HepG2 (cell line): ENCODE results near the gene CMIP. TPM values are rescaled to one million over a fixed set of nuclear protein-coding genes. Genes with fewer than 3 reads are reported as not detected.

ENCODE experiments used
- BHLHE40 ChIP-seq: IDR thresholded peaks from 2 replicates; pipeline ENCODE4 v1.6.1; 2011; ENCODE audit warnings: low read length, improper control_type of control experiment
- ERF ChIP-seq: IDR thresholded peaks from 2 replicates; pipeline ENCODE4 v1.6.1; 2018; ENCODE audit warnings: missing biosample characterization, missing genetic modification reagents
- FOXJ3 ChIP-seq: sonication (generic); formaldehyde crosslinking; IDR thresholded peaks from 2 replicates; pipeline ENCODE4 v1.4.0; 2020; ENCODE audit warnings: missing genetic modification reagents, mild to moderate bottlenecking, borderline replicate concordance
- NONO ChIP-seq, 2 experiments: fragments of 450-650 bp in 1 of 2; sonication (generic) in 1 of 2; formaldehyde crosslinking in 1 of 2; IDR thresholded peaks in 1 of 2; conservative IDR thresholded peaks in 1 of 2; 2 replicates each; pipeline versions ENCODE4 v1.6.1 to v1.8.0; 2017 to 2022; ENCODE audit warnings: mild to moderate bottlenecking in 1 of 2, missing genetic modification reagents in 1 of 2, moderate library complexity in 1 of 2
- PHF8 ChIP-seq: sonication (generic); formaldehyde crosslinking; IDR thresholded peaks from 2 replicates; pipeline ENCODE4 v1.5.0; 2020; ENCODE audit warnings: missing genetic modification reagents
- RBM39 ChIP-seq: fragments of 200-400 bp; formaldehyde crosslinking; IDR thresholded peaks from one replicate; pipeline ENCODE4 v1.6.1; 2018; ENCODE audit warnings: antibody characterized with exemption, mild to moderate bottlenecking, low read depth, low read length; ENCODE audit not compliant: poor library complexity, severe bottlenecking
- SMYD3 ChIP-seq: sonication (generic); formaldehyde crosslinking; IDR thresholded peaks from 2 replicates; pipeline ENCODE4 v1.8.1; 2023; ENCODE audit warnings: mild to moderate bottlenecking, missing genetic modification reagents
- ZNF678 ChIP-seq: sonication (generic); formaldehyde crosslinking; IDR thresholded peaks from 2 replicates; pipeline ENCODE4 v1.4.0; 2020; ENCODE audit warnings: mild to moderate bottlenecking, missing genetic modification reagents
- ZNF83 ChIP-seq: sonication (generic); formaldehyde crosslinking; IDR thresholded peaks from 2 replicates; pipeline ENCODE4 v1.4.0; 2020; ENCODE audit warnings: missing genetic modification reagents, mild to moderate bottlenecking, borderline replicate concordance
- polyA plus RNA-seq, 8 experiments: library from polyadenylated mRNA; depleted of rRNA in 3 of 8; stranded (reverse) in 7 of 8; unstranded in 1 of 8; fragments of >200 nt; fragmentation: Illumina TruSeq in 4 of 8; extraction: Trizol in 4 of 8; gene quantifications; 2 replicates each; pipeline versions ENCODE4 v1.2.1 to v1.2.3, GENCODE V29; 2011 to 2016; ENCODE audit warnings: low read depth in 4 of 8, missing spikeins in 1 of 8, mixed read lengths in 1 of 8; ENCODE audit not compliant: insufficient read depth in 1 of 8
- total RNA-seq, 5 experiments: library from RNA; depleted of rRNA; stranded (reverse); fragments of >200 nt; fragmentation: Illumina TruSeq; extraction: Trizol; gene quantifications; 2 replicates each; pipeline ENCODE4 v1.2.3, GENCODE V29; 2016; ENCODE audit warnings: low read depth in 1 of 5
- TF ChIP-seq, protein P1 (sequence below): sonication (generic); formaldehyde crosslinking; IDR thresholded peaks from 2 replicates; pipeline ENCODE4 v1.8.1; 2022; ENCODE audit warnings: low read depth, mild to moderate bottlenecking, missing genetic modification reagents
- TF ChIP-seq, protein P2 (sequence below): sonication (generic); formaldehyde crosslinking; IDR thresholded peaks from 2 replicates; pipeline ENCODE4 v1.4.0; 2020; ENCODE audit warnings: mild to moderate bottlenecking, missing genetic modification reagents
- TF ChIP-seq, protein P3 (sequence below): sonication (generic); formaldehyde crosslinking; conservative IDR thresholded peaks from 2 replicates; pipeline ENCODE4 v1.4.0; 2020; ENCODE audit warnings: missing genetic modification reagents
- TF ChIP-seq, protein P4 (sequence below): sonication (generic); formaldehyde crosslinking; IDR thresholded peaks from 2 replicates; pipeline ENCODE4 v1.5.0; 2020; ENCODE audit warnings: mild to moderate bottlenecking, missing genetic modification reagents, borderline replicate concordance
- TF ChIP-seq, protein P5 (sequence below): sonication (generic); formaldehyde crosslinking; IDR thresholded peaks from 2 replicates; pipeline ENCODE4 v1.4.0; 2020; ENCODE audit warnings: low read depth, mild to moderate bottlenecking, missing genetic modification reagents
- TF ChIP-seq, protein P6 (sequence below): sonication (generic); formaldehyde crosslinking; IDR thresholded peaks from 2 replicates; pipeline ENCODE4 v1.4.0; 2020; ENCODE audit warnings: missing genetic modification reagents

CMIP gene
- total and polyA plus RNA-seq, 2 of the 13 experiments (the other 11 are each of a cell fraction or from before 2014, with no cell fraction given), result 10.9 to 18.1 TPM

DNA sequence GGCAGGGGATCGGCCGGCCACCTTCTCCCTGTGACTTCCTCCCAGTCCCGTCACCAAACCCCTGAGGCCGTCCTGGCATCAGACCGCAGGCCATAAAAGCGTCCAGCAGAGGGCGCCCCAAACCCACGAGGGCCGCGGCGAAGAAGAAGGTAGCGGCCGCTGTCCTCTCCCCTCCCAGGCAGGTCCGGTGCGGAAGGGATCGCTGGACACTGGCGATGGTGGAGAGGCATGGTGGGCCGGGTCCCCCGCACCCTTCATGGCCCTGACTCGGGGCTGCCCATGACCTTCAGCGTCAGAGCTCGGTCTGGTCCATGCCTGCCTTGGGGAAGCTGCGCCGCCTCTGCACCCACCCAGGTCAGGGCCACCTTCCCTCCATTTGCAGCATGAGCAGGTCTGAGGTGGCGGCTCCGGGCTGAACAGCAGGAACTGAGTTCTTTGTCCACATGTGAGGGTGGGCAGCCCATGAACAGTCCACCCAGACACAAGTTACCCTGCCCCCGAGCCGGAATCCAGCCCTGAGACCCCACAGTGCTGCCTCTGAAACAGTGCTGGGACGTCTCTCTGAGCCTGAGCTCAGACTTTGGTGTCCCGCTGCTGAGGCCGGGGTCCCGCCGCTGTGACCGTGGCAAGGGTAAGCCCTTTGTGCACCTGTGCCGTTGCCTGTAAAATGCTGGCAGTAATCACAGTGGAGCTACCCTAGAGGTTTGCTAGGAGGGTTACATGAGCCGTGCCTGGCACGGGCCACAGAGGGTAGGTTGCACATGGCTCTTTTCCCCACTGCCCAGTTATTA, 40.8 kb upstream of the CMIP start (continued):
- TF ChIP-seq, protein P1, sequence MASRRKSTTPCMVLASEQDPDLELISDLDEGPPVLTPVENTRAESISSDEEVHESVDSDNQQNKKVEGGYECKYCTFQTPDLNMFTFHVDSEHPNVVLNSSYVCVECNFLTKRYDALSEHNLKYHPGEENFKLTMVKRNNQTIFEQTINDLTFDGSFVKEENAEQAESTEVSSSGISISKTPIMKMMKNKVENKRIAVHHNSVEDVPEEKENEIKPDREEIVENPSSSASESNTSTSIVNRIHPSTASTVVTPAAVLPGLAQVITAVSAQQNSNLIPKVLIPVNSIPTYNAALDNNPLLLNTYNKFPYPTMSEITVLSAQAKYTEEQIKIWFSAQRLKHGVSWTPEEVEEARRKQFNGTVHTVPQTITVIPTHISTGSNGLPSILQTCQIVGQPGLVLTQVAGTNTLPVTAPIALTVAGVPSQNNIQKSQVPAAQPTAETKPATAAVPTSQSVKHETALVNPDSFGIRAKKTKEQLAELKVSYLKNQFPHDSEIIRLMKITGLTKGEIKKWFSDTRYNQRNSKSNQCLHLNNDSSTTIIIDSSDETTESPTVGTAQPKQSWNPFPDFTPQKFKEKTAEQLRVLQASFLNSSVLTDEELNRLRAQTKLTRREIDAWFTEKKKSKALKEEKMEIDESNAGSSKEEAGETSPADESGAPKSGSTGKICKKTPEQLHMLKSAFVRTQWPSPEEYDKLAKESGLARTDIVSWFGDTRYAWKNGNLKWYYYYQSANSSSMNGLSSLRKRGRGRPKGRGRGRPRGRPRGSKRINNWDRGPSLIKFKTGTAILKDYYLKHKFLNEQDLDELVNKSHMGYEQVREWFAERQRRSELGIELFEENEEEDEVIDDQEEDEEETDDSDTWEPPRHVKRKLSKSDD (CRISPR knock-in tag), result 0 out of 2 replicates have a peak, but pooled peaks have one; percentile 23
- TF ChIP-seq, protein P2, sequence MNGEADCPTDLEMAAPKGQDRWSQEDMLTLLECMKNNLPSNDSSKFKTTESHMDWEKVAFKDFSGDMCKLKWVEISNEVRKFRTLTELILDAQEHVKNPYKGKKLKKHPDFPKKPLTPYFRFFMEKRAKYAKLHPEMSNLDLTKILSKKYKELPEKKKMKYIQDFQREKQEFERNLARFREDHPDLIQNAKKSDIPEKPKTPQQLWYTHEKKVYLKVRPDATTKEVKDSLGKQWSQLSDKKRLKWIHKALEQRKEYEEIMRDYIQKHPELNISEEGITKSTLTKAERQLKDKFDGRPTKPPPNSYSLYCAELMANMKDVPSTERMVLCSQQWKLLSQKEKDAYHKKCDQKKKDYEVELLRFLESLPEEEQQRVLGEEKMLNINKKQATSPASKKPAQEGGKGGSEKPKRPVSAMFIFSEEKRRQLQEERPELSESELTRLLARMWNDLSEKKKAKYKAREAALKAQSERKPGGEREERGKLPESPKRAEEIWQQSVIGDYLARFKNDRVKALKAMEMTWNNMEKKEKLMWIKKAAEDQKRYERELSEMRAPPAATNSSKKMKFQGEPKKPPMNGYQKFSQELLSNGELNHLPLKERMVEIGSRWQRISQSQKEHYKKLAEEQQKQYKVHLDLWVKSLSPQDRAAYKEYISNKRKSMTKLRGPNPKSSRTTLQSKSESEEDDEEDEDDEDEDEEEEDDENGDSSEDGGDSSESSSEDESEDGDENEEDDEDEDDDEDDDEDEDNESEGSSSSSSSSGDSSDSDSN (CRISPR knock-in tag), result peak; percentile 94
- TF ChIP-seq RBM39 (no peak), FOXJ3 (CRISPR knock-in tag) (0 out of 2 replicates have a peak, but pooled peaks have one; percentile 33), BHLHE40 (no peak), ZNF83 (peak; percentile 31; the same call in 1 of the 2 replicates), SMYD3 (CRISPR knock-in tag) (no peak), PHF8 (CRISPR knock-in tag) (peak; percentile 62), ERF (CRISPR knock-in tag) (peak; percentile 71; the same call in 1 of the 2 replicates), NONO (IDR thresholded peaks at IDR 0.05) (no peak), NONO (CRISPR knock-in tag; conservative IDR thresholded peaks at IDR 0.05) (peak; percentile 89), ZNF678 (CRISPR knock-in tag) (0 out of 2 replicates have a peak, but pooled peaks have one; percentile 30)
- TF ChIP-seq, protein P3, sequence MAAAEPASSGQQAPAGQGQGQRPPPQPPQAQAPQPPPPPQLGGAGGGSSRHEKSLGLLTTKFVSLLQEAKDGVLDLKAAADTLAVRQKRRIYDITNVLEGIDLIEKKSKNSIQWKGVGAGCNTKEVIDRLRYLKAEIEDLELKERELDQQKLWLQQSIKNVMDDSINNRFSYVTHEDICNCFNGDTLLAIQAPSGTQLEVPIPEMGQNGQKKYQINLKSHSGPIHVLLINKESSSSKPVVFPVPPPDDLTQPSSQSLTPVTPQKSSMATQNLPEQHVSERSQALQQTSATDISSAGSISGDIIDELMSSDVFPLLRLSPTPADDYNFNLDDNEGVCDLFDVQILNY (CRISPR knock-in tag), result no peak
- TF ChIP-seq, protein P4, sequence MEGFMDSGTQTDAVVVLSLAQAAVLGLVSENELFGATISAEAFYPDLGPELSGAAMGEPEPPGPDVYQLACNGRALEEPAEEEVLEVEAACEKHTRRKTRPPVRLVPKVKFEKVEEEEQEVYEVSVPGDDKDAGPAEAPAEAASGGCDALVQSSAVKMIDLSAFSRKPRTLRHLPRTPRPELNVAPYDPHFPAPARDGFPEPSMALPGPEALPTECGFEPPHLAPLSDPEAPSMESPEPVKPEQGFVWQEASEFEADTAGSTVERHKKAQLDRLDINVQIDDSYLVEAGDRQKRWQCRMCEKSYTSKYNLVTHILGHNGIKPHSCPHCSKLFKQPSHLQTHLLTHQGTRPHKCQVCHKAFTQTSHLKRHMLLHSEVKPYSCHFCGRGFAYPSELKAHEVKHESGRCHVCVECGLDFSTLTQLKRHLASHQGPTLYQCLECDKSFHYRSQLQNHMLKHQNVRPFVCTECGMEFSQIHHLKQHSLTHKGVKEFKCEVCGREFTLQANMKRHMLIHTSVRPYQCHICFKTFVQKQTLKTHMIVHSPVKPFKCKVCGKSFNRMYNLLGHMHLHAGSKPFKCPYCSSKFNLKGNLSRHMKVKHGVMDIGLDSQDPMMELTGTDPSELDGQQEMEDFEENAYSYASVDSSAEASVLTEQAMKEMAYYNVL, result peak; percentile 51; the same call in 1 of the 2 replicates
- TF ChIP-seq, protein P5, sequence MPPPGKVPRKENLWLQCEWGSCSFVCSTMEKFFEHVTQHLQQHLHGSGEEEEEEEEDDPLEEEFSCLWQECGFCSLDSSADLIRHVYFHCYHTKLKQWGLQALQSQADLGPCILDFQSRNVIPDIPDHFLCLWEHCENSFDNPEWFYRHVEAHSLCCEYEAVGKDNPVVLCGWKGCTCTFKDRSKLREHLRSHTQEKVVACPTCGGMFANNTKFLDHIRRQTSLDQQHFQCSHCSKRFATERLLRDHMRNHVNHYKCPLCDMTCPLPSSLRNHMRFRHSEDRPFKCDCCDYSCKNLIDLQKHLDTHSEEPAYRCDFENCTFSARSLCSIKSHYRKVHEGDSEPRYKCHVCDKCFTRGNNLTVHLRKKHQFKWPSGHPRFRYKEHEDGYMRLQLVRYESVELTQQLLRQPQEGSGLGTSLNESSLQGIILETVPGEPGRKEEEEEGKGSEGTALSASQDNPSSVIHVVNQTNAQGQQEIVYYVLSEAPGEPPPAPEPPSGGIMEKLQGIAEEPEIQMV (CRISPR knock-in tag), result peak; percentile 89
- TF ChIP-seq, protein P6, sequence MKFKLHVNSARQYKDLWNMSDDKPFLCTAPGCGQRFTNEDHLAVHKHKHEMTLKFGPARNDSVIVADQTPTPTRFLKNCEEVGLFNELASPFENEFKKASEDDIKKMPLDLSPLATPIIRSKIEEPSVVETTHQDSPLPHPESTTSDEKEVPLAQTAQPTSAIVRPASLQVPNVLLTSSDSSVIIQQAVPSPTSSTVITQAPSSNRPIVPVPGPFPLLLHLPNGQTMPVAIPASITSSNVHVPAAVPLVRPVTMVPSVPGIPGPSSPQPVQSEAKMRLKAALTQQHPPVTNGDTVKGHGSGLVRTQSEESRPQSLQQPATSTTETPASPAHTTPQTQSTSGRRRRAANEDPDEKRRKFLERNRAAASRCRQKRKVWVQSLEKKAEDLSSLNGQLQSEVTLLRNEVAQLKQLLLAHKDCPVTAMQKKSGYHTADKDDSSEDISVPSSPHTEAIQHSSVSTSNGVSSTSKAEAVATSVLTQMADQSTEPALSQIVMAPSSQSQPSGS (CRISPR knock-in tag), result peak; percentile 42; the same call in 1 of the 2 replicates
